BE2C (cell line): ENCODE measurements around the gene DTNB. TPM values are rescaled to one million over a fixed set of nuclear protein-coding genes. Genes with fewer than 3 reads are reported as not detected.

Experiments used
- DNase-seq: peaks from one replicate; pipeline ENCODE4 v3.0.0-alpha.2; 2020
- H3K27me3 ChIP-seq: fragments of 250-450 bp; sonication (Bioruptor Pico); 2 replicates; pipeline ENCODE4 v1.5.1; 2020; ENCODE audit warnings: mild to moderate bottlenecking
- H3K36me3 ChIP-seq: fragments of 250-450 bp; sonication (Bioruptor Pico); 2 replicates; pipeline ENCODE4 v1.5.1; 2020; ENCODE audit warnings: mild to moderate bottlenecking
- H3K4me1 ChIP-seq: fragments of 250-450 bp; sonication (Bioruptor Pico); 2 replicates; pipeline ENCODE4 v1.5.1; 2020
- H3K4me3 ChIP-seq: 2 replicates; pipeline ENCODE4 v1.5.1; 2011; ENCODE audit warnings: low read depth, low read length
- H3K9me3 ChIP-seq: fragments of 250-450 bp; sonication (Bioruptor Pico); 2 replicates; pipeline ENCODE4 v1.5.1; 2020
- polyA plus RNA-seq: library from polyadenylated mRNA; unstranded; fragments of >200 nt; gene quantifications from one replicate; pipeline ENCODE4 v1.2.1, GENCODE V29; 2012; ENCODE audit warnings: low read depth, missing spikeins; ENCODE audit not compliant: insufficient read length, insufficient read depth
- TF ChIP-seq, protein P1 (sequence below): IDR thresholded peaks from 2 replicates; pipeline ENCODE4 v1.5.1; 2012; ENCODE audit warnings: mild to moderate bottlenecking, low read depth, low read length

The DTNB gene
- polyA plus RNA-seq = 26.7 TPM

DNA sequence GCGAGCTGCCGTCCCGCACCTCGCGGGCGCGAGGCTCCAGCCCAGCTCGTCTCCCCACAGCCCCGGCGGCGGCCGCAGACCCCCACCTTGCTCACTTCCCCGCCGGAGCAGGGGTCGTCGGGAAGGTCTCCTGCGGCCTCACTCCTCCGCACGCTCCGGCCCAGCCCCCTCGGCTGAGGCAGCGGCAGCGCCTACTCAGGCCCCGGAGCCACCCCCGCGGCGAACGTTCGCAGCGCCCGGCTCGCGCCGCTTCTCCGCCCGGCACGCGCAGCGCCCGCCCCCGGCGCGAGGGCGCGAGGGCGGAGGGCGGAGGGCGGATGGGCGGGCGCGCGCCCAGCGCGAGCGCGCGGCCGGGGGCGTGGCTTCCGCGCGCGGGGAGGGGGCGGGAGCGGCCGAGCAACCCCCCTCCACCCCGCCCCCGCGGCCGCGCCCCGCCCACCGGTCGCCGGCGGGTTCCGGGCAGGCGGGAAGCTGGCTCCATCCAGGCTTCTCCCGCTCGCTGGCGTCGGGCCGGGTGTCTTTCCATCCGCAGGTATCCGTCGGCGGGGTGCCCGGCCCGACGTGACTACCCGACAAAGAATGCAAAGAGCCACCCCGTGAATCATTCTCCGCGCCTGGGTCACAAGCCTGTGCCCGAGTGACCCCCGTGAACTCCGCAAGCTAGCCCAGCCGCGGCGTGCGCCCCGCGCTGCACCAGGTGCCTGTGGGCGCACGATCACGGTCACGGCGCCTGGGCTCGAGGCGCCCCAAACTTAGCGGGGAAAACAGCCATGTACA is at the start of gene DTNB:
Gene DTNB, minus strand, starts transcription at position 278 of the 777 bp plus-strand sequence. CDS start 20,917 bp downstream, outside the sequence.
- H3K36me3 ChIP-seq = peaks cover 3% of the 10 kb centered on the region
- H3K4me3 ChIP-seq = peak within 1 kb of the TSS; percentile 88
- H3K9me3 ChIP-seq = no peaks in the 10 kb centered on the region
- H3K4me1 ChIP-seq = no peaks in the 10 kb centered on the region
- H3K27me3 ChIP-seq = no peaks in the 10 kb centered on the region
- peak; percentile 87 for DNase-seq
- TF ChIP-seq, protein P1, sequence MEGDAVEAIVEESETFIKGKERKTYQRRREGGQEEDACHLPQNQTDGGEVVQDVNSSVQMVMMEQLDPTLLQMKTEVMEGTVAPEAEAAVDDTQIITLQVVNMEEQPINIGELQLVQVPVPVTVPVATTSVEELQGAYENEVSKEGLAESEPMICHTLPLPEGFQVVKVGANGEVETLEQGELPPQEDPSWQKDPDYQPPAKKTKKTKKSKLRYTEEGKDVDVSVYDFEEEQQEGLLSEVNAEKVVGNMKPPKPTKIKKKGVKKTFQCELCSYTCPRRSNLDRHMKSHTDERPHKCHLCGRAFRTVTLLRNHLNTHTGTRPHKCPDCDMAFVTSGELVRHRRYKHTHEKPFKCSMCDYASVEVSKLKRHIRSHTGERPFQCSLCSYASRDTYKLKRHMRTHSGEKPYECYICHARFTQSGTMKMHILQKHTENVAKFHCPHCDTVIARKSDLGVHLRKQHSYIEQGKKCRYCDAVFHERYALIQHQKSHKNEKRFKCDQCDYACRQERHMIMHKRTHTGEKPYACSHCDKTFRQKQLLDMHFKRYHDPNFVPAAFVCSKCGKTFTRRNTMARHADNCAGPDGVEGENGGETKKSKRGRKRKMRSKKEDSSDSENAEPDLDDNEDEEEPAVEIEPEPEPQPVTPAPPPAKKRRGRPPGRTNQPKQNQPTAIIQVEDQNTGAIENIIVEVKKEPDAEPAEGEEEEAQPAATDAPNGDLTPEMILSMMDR = no peak

DNA sequence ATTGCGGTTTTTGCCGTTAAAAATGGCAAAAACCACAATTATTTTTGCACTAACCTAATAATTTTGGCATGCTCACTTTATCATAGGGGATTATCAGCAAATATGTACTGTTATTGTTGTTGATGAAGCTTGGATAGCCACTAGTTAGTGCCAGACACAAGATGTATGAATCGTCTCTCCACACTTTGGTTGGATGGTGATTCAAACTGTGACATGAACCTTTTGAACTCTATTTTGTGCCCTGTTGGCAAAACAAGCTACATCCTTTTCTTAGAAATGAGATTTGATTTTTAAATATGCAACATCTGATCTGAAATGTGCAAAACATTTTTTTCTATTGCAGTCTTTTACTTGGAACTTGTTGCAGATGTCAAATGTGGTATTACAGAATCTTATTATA is 48.8 kb upstream of the DTNB start:
- Histone ChIP-seq H3K9me3 (no peaks in the 10 kb centered on the region), H3K27me3 (no peaks in the 10 kb centered on the region), H3K4me1 (peaks cover 4% of the 10 kb centered on the region), H3K4me3 (no peak overlapping the region), H3K36me3 (no peaks in the 10 kb centered on the region)
- DNase-seq = no peak
- TF ChIP-seq, protein P1 = no peak

DNA sequence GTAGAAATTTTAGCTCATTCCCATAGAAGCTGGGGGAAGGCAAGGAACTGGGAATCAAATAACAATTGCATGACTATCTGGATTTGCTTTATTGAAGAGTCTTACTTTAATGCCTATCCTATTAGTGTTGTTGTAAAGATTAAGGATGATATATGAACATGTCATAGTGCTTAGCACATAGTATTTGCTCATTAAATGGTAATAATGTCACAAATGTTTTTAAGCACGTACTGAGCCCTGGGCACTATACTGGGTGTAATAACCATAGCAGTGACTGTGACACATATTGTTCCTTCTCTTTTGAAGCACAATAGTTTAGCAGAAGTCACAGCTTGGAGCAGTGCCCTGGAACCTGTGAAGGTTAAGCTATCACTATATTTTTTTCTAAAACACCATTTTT is 47.2 kb upstream of the DTNB start:
- Histone ChIP-seq H3K27me3 (no peaks in the 10 kb centered on the region), H3K36me3 (no peaks in the 10 kb centered on the region), H3K4me1 (peaks cover 4% of the 10 kb centered on the region), H3K4me3 (no peak overlapping the region), H3K9me3 (no peaks in the 10 kb centered on the region)
- TF ChIP-seq, protein P1 = no peak
- no peak for DNase-seq

DNA sequence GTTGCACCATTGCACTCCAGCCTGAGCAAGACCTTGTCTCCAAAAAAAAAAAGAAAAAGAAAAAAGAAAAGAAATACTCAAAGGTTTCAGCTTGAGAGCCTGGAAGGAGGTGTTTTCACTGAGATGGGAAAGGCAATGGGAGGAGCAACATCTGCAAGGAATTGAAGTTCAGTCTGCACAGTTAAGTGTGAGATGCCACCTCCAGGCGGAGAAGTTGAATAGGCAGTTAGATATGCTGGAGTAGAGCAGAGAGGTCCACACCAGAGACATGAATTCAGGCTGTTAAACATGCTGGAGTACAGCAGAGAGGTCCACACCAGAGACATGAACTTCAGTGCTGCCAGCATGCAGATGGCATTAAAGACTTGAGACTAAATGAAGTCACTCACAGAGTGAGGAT is 41.4 kb upstream of the DTNB start:
- H3K36me3 ChIP-seq = no peaks in the 10 kb centered on the region
- H3K4me1 ChIP-seq = peaks cover 2% of the 10 kb centered on the region
- H3K9me3 ChIP-seq = no peaks in the 10 kb centered on the region
- H3K4me3 ChIP-seq = no peak overlapping the region
- no peaks in the 10 kb centered on the region for H3K27me3 ChIP-seq
- TF ChIP-seq, protein P1 = no peak
- DNase-seq = no peak

DNA sequence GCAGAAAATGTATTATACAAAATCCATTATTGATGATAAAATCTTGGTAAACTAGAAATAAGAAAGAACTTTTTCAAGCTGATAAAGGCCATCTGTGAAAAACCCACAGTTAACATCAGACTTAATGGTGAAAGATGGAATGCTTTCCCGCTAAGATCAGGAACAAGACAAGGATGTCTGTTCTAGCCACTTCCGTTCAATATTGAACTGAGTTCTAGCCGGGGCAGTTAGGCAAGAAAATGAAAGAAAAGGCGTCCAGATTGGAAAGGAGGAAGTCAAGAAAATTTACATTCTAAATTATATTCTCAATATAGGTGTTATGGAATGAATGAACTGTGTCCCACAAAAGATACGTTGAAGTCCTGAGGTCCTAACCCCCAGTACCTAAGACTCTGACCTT is 39.1 kb upstream of the DTNB start:
- no peak overlapping the region for H3K4me3 ChIP-seq

More for the DNA sequence above, 39.1 kb upstream of the DTNB start:
- no peaks in the 10 kb centered on the region for H3K36me3 ChIP-seq
- no peaks in the 10 kb centered on the region for H3K27me3 ChIP-seq
- H3K9me3 ChIP-seq = no peaks in the 10 kb centered on the region
- no peak for DNase-seq
- no peaks in the 10 kb centered on the region; the same call in 1 of the 2 replicates for H3K4me1 ChIP-seq
- TF ChIP-seq, protein P1 = no peak
